Testis (tissue), 3 donors: ENCODE results near the gene HNRNPA0. TPM values are rescaled to one million over a fixed set of nuclear protein-coding genes. Genes with fewer than 3 reads are reported as not detected.
"Not testable (repeated sequence)": the region's sequence is repeated elsewhere in the genome, so short reads cannot be mapped to it uniquely, and the experiment has no call there.

Experiments used
- DNase-seq: peaks from one replicate; pipeline ENCODE4 v3.0.0-alpha.2; 2019
- H3K27ac ChIP-seq, 2 donors: fragments of 200-600 bp; sonication (generic); one replicate each; pipeline ENCODE4 v1.5.1; 2019
- H3K27me3 ChIP-seq: fragments of 200-600 bp; sonication (generic); one replicate; pipeline ENCODE4 v1.5.1; 2019
- H3K36me3 ChIP-seq: fragments of 200-600 bp; sonication (generic); one replicate; pipeline ENCODE4 v1.5.1; 2017; ENCODE audit warnings: low read depth; ENCODE audit errors: missing control alignments
- H3K4me1 ChIP-seq: fragments of 200-600 bp; sonication (generic); one replicate; pipeline ENCODE4 v1.5.1; 2019
- H3K4me3 ChIP-seq, 2 donors: fragments of 200-600 bp; sonication (generic); one replicate each; pipeline ENCODE4 v1.5.1; 2017 to 2019
- H3K9me3 ChIP-seq: fragments of 200-600 bp; sonication (generic); one replicate; pipeline ENCODE4 v1.5.1; 2017
- CTCF ChIP-seq, 3 experiments: fragments of 450-650 bp in 2 of 3; fragments of 200-600 bp in 1 of 3; sonication (generic) in 1 of 3; IDR thresholded peaks; one replicate each; pipeline ENCODE4 v1.5.1; 2016 to 2019; ENCODE audit warnings: antibody characterized with exemption in 3 of 3, mild to moderate bottlenecking in 2 of 3, moderate library complexity in 1 of 3
- POLR2A ChIP-seq: fragments of 450-650 bp; IDR thresholded peaks from one replicate; pipeline ENCODE4 v1.6.1; 2017; ENCODE audit warnings: antibody characterized with exemption, mild to moderate bottlenecking, moderate library complexity
- WGBS, 2 donors: methylation state at CpG; one replicate each; pipeline ENCODE4 v1.1.5; 2018; 5-methylcytosine and 5-hydroxymethylcytosine counted together
- intact Hi-C: fragments of 100-400 bp; cut with DNase I; formaldehyde crosslinking; loops from one replicate; pipeline ENCODE4 v1.15.1; 2023; ENCODE audit warnings: low total_unique reads
- polyA plus RNA-seq: library from polyadenylated mRNA; stranded (reverse); fragments of 350-450 nt; fragmentation: Illumina TruSeq; extraction: RNeasy Lipid Tissue Mini Kit (QIAGEN cat#74804); gene quantifications from one replicate; pipeline ENCODE4 v1.2.3, GENCODE V29; 2014; ENCODE audit warnings: low read depth, low replicate concordance; ENCODE audit not compliant: insufficient read depth
- total RNA-seq, 2 donors: library from RNA; depleted of rRNA; stranded (reverse); fragments of >200 nt; gene quantifications; one replicate each; pipeline ENCODE4 v1.2.3, GENCODE V29; 2016

Gene HNRNPA0
- total and polyA plus RNA-seq, 3 donors from 2014 or later: 22.7 to 34.0 (median 22.8) TPM

- no peaks in the 10 kb centered on the region for H3K27me3 ChIP-seq
- 71 to 75% methylated on average over 5 of the region's 5 CpGs for WGBS, 2 donors
- H3K9me3 ChIP-seq: no peaks in the 10 kb centered on the region
- H3K4me1 ChIP-seq: no peaks in the 10 kb centered on the region
- intact Hi-C loops: no loop called here
- H3K36me3 ChIP-seq: no peaks in the 10 kb centered on the region
- H3K4me3 ChIP-seq: no peak overlapping the region
- no peak for DNase-seq
- TF ChIP-seq CTCF (IDR thresholded peaks at IDR 0.05) (no peak), POLR2A (no peak)
- H3K27ac ChIP-seq: no peak overlapping the region
These were observed 40.7 kb upstream of the HNRNPA0 start for GRCh38 chr5:137794863-137795262.

- H3K9me3 ChIP-seq: no peaks in the 10 kb centered on the region
- no peak overlapping the region for H3K27ac ChIP-seq
- no peaks in the 10 kb centered on the region for H3K27me3 ChIP-seq
- 80 to 92% methylated on average over 1 of the region's 1 CpG for WGBS, 2 donors
- TF ChIP-seq POLR2A: no peak
- TF ChIP-seq CTCF (IDR thresholded peaks at IDR 0.05): no peak
- intact Hi-C loops: no loop called here
- DNase-seq: no peak
- no peaks in the 10 kb centered on the region for H3K4me1 ChIP-seq
- H3K4me3 ChIP-seq: no peak overlapping the region
- no peaks in the 10 kb centered on the region for H3K36me3 ChIP-seq
These were observed 38.1 kb upstream of the HNRNPA0 start for GRCh38 chr5:137792303-137792702.

- DNase-seq: no peak
- Histone ChIP-seq H3K9me3 (no peaks in the 10 kb centered on the region), H3K4me1 (no peaks in the 10 kb centered on the region), H3K27me3 (no peaks in the 10 kb centered on the region), H3K4me3 (no peak overlapping the region), H3K27ac (no peak overlapping the region), H3K36me3 (no peaks in the 10 kb centered on the region)
- WGBS, 2 donors: 86 to 90% methylated on average over 4 of the region's 4 CpGs
- TF ChIP-seq POLR2A: no peak
- no peak for TF ChIP-seq CTCF (IDR thresholded peaks at IDR 0.05)
- intact Hi-C loops: no loop called here
These were observed 37.6 kb upstream of the HNRNPA0 start for GRCh38 chr5:137791799-137792198.

- Histone ChIP-seq H3K4me3 (no peak overlapping the region), H3K9me3 (no peaks in the 10 kb centered on the region), H3K4me1 (no peaks in the 10 kb centered on the region), H3K27ac (no peak overlapping the region), H3K27me3 (no peaks in the 10 kb centered on the region), H3K36me3 (no peaks in the 10 kb centered on the region)
- 82 to 85% methylated on average over 2 of the region's 2 CpGs for WGBS, 2 donors
- TF ChIP-seq POLR2A (no peak), CTCF (IDR thresholded peaks at IDR 0.05) (no peak)
- no peak for DNase-seq
- intact Hi-C loops: no loop called here
These were observed 37.2 kb upstream of the HNRNPA0 start for GRCh38 chr5:137791387-137791786.

- WGBS, 2 donors: 86 to 98% methylated on average over 2 of the region's 2 CpGs
- H3K9me3 ChIP-seq, H3K4me3 ChIP-seq, H3K27me3 ChIP-seq, intact Hi-C loops, H3K36me3 ChIP-seq, DNase-seq, H3K4me1 ChIP-seq, H3K27ac ChIP-seq: not testable (repeated sequence)
These were observed 34.4 kb upstream of the HNRNPA0 start for GRCh38 chr5:137788560-137788959.
